SH-SY5Y (cell line): ENCODE measurements around the gene PLCL2.

ENCODE experiments used
- GATA2 ChIP-seq: IDR thresholded peaks from 2 replicates; pipeline ENCODE4 v1.6.1; 2011; ENCODE audit warnings: mild to moderate bottlenecking, low read depth, low read length
- GATA3 ChIP-seq: IDR thresholded peaks from 2 replicates; pipeline ENCODE4 v1.6.1; 2011; ENCODE audit warnings: low read depth, mild to moderate bottlenecking, low read length, moderate library complexity

GRCh38 chr3:16945330-16945729 is 60.6 kb downstream of the PLCL2 start:
- TF ChIP-seq GATA2: no peak
- no peak for TF ChIP-seq GATA3
